B cell (primary cell): Measurements from ENCODE around the gene ZNF608.

ENCODE experiments used
- EZH2 ChIP-seq: IDR thresholded peaks from 2 replicates; pipeline ENCODE4 v1.6.1; 2012; ENCODE audit warnings: borderline replicate concordance, low read depth, mild to moderate bottlenecking, moderate library complexity, low read length; ENCODE audit not compliant: insufficient read depth, poor library complexity, severe bottlenecking
- TF ChIP-seq, protein P1 (sequence below): fragments of 200-600 bp; IDR thresholded peaks from one replicate; pipeline ENCODE4 v1.8.0; 2022; ENCODE audit warnings: antibody characterized with exemption, mild to moderate bottlenecking

GRCh38 chr5:124795829-124796228, 49.4 kb upstream of the ZNF608 start:
- TF ChIP-seq, protein P1, sequence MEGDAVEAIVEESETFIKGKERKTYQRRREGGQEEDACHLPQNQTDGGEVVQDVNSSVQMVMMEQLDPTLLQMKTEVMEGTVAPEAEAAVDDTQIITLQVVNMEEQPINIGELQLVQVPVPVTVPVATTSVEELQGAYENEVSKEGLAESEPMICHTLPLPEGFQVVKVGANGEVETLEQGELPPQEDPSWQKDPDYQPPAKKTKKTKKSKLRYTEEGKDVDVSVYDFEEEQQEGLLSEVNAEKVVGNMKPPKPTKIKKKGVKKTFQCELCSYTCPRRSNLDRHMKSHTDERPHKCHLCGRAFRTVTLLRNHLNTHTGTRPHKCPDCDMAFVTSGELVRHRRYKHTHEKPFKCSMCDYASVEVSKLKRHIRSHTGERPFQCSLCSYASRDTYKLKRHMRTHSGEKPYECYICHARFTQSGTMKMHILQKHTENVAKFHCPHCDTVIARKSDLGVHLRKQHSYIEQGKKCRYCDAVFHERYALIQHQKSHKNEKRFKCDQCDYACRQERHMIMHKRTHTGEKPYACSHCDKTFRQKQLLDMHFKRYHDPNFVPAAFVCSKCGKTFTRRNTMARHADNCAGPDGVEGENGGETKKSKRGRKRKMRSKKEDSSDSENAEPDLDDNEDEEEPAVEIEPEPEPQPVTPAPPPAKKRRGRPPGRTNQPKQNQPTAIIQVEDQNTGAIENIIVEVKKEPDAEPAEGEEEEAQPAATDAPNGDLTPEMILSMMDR: no peak
- no peak for TF ChIP-seq EZH2
